Daoy (cell line): ENCODE measurements around the gene MCTP1. TPM values are rescaled to one million over a fixed set of nuclear protein-coding genes. Genes with fewer than 3 reads are reported as not detected.

ENCODE experiments used
- DNase-seq: peaks from one replicate; pipeline ENCODE4 v3.0.0-alpha.2; 2015; ENCODE audit warnings: low read depth
- total RNA-seq: library from RNA; depleted of rRNA; stranded (reverse); fragments of >200 nt; shearing (Covaris generic); gene quantifications from 2 replicates; pipeline ENCODE4 v1.2.3, GENCODE V29; 2014

The MCTP1 gene
- total RNA-seq, 1 experiment from 2014 or later: 11.3 TPM

DNA sequence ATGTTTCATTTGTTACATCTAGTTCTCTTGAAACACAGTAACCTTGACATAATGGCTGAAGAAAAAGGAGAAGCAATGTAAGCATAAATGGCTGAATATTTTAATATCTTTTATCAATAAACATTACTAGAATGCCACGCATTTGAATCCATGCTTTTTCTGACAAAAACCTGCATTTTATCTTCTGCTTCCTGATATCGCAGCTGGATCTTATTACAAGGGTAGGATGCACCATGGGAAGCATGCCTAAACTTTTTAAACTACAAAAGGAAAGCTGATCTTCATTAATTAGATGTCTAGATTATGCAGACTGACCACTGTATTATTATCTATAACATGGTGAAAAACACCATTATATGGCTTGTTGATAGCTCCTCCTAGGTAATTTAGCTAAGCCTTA is 509.8 kb downstream of the MCTP1 start:
- no peak for DNase-seq

DNA sequence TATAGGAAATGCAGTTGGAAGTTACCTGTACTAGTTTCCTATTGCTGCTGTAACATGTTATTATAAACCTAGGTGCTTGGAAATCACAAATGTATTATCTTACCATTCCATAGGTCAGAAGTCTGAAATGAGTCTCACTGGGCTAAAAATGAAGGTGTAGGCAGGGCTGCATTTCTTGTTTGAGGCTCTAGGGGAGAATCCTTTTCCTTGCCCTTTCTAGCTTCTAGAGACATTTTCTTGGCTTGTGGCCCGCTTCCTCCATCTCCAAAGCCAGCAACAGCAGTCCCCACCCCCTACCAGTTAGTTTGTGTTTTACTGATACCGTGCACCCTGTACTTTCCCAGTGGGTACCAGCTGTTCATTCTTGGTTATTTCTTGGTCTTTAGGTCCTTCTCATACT is 513.2 kb downstream of the MCTP1 start:
- DNase-seq: no peak

DNA sequence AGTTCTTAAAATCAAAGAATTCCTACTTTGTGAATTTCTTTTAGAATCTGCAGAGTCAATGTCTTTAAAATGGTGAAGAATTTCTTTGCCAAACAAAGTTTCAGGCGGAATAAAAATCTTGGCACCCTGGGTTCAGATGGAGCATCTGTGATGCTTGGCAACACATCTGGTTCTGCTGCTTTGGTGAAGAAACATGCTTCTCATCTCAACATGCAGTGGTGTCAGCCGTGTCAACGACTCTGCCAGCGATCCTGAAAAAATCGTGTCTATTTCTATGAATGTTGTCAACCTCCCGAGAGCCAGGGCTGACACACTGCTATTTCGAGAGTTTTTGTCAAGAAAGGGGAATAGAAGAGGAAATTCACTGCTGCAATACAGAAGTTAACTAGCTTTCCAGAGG is 514.9 kb downstream of the MCTP1 start:
- no peak for DNase-seq

DNA sequence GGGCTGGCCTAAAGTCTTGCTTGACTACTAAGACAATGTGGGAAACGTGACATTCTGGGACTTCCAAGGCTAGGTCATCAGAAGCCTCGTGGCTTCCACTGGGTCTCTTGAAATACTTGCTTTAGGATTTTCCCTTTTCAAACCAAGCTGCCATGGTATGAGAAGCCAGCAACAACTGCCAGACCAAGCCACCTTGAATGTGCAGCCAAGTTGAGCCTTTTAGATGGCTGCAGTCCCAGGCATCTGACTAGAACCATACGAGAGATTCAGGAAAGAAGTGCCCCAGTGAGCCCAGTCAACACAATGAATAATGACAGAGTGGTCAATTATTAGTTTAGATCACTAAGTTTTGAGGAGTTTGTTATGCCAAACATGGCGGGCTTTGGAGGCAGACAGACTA is 523.1 kb downstream of the MCTP1 start:
- no peak for DNase-seq

DNA sequence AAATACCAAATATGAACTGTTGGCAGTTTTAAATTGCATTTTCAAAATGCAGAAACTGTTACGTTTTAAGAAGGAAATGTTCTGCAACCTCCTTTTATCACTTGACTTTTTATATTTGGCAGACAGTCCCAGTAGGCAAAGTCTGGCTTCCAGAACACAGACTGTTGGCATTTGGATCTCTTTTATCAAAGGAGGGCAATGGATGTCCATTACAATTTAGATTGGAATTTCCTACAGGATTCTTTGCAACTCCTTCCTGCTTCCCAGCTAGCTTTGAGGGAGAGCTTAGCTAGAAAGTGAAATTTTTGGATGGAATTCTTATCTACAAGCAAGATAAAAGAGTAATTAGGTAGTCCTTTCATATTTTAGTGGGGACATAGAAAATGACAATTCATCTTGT is 523.8 kb downstream of the MCTP1 start:
- no peak for DNase-seq

DNA sequence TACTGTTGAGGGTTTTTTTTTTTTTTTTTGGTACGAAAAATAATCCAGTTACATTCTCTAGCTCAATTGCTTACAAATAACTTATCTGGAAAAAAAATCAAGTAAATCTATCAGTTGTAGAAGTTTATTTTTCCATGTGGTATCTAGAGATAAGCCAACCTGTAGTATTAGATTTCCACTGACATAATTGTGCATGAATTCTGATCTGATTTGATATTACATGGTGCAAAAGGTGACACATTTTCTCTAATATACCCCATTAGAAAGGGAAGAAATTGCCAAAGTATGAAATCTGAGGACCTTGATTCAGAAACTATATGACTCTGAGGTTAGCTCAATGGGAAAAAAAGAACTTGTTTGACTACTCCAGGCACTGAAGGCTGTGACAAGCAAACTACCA is 524.9 kb downstream of the MCTP1 start:
- DNase-seq: no peak

DNA sequence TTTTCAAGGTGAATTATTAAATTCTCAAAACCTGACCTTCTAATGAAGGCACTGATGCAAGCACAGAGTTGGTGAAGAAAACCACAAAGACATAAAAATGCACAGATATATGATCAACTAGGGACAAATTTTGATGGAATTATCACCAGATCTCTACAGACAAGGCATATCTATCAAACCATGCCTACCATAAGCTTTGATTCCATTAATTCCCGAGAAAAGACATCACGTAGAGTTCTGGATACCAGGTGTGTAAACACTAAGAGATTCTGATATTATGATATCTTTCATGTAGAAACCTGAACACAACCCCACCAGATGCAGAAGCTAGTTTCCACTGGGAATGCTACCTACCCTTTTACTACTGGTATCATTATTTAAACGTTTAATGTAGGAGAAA is 525.9 kb downstream of the MCTP1 start:
- DNase-seq: no peak

DNA sequence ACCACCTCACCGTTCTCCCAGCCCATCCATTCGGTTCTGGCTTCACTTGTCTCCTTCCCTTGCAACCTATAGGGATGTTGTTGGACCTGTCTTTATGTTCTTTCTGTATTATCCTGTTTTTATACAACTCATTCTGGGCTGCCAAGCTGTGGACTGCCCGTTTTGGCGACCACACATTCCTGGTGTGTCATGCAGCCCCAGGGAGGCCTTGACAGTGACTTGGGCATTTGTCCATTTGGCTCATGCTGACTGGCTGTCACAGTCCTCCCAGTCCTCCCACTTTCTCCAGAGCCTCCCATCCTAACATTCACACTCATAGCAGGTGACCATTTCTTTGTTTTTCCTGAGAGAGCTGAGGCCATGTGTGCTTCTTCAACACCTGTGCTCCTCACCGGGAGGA is 530.1 kb downstream of the MCTP1 start:
- peak; percentile 18 for DNase-seq

DNA sequence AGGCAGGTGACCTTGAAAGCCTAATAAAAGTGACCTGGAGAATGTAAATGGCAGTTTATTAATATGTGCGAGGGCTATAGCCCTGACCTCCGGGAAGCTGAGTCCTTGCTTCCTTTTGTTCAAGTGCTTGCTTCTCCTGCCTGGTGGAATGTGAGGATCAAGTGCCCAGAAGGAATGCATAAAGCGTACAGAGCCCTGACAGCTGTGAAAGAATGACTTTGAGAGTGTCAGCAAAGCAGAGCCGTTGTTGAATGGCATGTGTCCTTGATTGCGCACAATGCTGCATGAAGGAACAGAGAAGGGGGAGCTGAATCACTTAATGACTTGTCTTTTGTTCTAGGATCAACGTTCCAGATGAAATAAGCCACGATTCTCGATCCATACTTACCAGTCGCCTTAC is 533.4 kb downstream of the MCTP1 start:
- DNase-seq: no peak

DNA sequence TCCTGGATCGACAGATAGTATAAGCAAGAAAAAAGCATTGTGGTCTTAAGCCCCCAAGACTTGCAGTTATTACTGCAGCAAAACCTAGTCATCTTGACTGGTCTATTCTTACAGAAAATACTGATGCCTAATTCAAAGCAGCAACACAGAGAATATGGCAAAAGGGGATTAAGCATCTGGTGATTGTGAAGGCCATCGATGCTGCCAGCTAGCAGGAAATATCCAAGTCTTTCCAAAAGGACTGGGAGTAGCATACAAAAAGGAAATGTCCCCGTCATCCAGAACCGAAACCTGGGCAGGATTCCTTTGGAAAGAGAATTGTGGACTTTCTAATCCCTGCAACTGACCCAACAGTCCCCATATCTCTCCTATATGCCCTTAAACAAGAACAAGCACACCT is 534.2 kb downstream of the MCTP1 start:
- no peak for DNase-seq

DNA sequence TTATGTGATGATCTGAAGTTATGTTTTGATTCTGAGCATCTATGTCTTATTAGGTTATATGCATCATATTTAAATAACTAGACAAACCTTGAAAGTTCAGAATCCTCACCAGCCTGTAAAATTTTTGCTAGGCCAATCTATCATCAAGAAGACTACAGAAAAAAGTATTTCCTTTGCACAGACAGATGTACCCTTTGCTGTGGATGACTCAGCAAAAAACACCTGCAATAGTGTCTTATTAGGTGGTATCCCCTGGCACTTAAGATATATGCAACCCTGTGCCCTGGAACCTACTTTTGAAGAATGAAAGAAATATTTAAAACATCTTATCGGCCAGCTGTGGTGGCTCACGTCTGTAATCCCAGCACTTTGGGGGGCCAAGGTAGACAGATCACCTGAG is 535.9 kb downstream of the MCTP1 start:
- no peak for DNase-seq

DNA sequence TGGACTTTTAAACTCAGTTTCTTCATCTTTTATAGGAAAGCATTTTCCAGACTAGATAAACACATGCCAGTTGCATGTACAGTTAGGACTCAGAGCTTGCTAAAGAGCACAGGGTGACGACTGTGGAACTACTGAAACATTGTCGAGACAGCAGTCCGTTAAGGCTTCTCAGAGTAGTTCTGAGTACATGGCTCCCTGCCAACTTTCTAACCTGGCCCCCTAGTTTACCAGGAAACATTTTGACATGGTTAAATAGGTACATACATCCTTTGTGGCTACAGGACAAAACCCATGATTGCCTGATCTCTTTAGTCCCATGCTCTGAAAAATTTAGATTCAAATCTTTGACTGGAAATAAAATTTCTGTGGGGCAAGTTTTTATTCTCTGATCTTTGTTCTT is 536.7 kb downstream of the MCTP1 start:
- DNase-seq: no peak

DNA sequence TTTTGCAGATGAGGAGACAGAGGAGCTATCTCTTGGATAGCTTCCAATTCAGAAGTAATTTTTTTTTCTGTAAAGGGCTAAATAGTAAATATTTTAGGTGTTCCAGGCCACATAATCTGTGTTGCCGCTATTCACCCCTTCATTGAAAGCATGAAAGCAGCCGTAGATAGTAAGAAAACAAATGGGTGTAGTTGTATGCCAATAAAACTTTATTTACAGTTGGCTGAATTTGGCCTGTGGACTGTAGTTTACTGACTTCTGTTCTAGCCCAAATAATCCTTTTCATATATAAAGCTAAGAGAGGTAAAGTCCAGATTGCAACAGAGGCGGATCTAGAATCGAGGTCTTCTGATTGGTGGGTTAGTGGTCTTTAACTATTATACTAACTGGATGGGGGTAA is 537.5 kb downstream of the MCTP1 start:
- DNase-seq: no peak

DNA sequence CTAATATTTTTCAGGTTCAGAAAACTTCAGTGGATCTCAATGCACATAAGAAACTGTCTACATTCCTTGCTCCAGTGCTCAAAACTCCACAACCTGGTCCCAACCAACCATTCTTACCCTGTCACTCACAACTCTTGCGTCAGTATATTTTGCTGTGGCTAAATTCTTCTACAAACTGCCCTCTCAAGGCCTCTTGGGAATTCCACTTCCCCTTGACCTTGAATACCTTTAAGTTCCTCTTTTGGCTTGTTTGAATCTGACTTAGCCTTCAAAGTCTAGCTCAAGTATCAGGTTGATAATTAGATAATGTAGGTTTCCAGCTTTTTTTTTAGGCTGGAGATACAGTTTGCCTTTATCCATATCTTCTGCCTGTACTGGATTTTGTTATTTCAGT is 538.2 kb downstream of the MCTP1 start:
- DNase-seq: peak; percentile 7

DNA sequence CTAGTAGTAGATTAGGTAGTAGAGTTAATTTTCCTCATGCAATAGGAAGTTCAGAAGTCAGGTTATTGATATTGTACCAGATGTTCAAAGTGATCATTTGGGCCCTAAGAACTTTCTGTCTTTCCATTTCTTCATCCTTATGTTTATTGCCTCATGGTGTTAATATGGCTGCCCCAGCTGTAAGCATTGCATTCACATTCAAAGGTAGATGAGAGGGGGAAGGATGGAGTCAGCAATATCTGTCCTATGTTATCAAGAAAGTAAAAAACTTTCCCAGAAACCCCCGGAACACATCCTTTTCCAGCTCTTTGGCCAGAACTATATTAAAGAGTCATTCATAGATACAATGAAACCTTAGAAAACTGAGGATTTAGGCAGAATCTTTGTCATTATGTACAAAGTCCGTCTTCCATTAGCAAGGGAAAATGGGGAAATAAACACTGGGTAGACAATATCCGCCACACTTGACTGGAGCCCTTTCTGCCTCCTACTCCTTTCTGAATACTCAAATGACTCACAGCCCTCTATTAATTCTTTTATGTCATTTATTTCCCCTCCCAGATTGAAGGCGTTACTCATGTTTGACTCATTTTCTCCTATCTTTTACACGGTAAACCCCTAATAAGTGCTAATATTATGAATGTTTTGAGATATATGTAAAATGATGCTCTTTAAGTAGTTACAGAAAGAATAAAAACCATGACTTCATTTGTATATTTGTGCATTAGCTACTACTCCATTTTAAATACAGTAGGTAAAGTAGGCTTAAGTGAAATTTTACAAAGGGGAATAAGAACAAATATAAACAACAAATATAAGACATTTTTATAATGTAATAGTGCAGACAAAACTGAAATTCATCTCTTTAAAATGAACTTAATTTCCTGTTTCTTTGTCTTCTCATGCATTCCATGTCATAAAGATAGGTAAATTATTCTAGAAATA is 538.8 kb downstream of the MCTP1 start:
- DNase-seq: peak; percentile 33

DNA sequence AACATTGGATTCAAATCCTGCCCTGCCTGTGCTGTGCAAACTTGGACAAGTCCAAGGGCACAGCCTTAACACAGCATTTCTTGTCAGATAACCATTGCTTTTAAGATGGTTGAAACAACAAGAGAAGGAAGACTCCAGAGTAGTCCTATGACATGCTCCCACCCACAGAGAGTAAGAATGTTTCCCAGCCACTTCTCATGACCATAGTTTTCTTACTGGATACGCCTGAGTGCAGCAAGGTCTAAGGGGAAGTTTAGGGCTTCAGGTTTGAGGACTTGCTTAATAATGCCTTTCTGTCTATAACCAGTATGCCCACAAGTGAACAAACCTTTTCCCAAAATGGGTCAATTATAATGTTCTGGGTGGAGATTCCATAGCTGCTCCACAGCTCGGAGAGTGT is 540.0 kb downstream of the MCTP1 start:
- no peak for DNase-seq

DNA sequence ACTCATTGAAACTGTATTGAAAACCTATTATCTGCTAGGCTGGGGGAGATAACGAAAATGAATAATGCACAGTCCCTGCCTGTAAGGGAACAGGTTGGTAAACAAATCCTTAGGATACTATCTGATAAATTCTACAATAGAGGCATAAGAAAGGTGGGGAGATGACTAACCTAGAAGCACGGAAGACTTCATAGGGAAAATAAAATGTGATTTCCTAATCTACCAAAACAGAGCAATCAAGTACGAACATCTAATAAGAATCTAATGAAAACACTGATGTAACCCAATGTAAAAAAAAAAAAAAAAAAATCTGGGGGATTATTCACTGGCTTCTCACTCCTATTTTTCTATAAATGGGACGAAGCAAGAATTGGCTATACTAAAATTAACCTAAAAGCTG is 542.0 kb downstream of the MCTP1 start:
- no peak for DNase-seq

DNA sequence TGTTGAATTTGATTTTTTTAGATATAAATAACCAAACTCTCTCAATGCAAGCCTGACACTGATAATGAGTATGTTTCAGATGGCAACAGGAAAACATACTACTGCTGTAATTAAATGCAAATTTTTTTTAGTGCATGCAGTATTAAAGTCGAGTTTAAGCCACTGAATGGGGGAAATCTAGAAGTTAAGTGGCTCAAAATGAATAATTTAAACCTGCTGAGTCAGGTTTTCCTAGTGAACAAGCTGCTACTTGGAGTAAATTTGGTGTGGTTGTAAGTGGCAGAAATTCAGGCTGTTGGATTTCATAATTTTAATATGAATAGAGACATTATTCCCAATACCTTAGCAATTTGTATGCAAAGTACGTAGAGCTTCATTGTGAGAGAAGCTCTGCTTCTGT is 544.6 kb downstream of the MCTP1 start:
- DNase-seq: no peak

DNA sequence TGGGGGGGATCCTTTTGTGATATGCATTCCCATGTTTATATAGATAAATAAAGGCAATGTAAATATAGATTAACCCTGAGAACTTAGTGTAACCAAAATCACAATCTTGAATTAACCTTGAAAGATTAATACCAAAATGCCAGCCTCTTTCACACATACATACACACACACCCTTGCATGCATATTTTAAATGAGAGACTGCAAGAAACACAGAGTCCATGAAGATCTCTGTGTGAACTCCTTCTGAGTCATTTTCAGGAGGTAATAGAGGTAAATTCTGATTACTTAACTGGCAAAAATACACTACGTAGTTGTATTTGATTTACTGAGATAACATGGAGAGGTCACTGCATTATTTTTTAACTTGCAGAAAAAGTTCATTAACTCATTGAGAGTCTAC is 548.4 kb downstream of the MCTP1 start:
- DNase-seq: no peak

DNA sequence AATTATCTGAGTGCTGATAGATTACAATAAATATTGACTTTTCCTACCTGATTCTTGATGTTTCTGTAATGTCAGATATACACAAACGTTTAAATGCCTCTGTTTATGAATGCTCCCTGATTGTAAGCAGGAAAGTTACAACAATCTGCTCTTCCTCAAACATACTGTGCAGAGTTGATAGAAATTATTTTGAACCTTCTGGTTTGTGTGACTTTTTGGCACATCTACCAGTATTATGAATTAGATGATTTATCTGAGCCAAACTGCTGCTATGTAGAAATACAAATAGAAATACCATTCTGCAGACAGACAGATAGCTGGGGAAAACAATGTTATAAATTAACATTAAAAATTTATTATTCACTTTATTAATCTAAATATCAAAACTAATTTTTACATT is 553.4 kb downstream of the MCTP1 start:
- no peak for DNase-seq

DNA sequence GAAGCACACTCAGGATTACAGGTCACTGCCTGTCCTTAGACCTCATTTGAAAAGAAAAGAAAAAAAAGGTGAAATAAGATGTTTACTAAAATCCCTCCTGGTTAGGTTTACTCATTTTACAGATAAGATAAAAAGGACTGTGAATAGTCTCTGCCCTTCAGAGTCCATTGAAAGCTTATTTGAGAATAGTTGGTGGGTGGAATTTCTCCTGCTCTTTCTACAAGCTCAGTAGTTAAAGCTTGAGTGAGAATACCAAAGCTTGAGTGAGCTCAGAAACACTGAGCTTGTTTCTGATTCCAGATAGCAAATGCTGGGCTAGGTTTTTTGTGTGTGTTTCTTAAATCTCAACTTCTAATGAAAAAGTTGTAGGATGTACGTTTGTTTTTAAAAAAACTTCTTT is 559.8 kb downstream of the MCTP1 start:
- DNase-seq: no peak

DNA sequence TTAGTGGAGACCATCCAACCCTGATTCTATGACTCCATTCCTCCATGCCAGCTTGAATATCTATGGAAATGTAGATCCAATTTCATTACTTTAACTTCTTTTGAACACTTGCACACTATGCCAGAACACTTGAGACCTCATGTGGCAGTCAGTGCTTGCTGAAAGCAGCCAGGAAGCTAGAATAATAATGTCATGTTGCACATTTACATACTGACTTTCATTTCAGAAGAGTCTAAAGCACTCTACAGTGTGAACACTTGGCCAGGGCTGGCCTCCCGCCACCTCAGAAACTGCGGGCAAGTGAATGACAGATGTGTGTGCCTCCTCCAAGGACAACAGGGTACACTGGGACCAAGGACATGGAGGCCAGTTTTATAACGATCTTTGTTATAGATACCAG is 569.1 kb downstream of the MCTP1 start:
- no peak for DNase-seq

DNA sequence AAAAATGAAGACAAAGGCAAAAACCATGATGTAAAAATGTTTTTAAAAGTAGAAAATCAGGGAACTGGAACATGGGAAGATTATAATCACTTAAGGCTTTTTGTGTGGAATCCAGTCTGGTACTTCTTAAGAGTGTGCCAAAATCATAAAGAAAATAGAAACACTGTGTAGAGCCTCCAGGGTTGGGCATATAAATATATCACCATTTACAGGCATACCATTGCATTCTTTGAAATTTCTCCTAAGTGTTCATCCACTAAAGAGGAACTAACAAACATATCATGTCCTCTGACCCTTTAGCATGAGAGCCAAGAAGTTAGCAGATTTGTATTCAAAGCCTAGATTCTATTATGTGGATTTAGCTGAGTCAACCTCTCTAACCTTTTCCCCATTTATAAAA is 573.1 kb downstream of the MCTP1 start:
- no peak for DNase-seq

DNA sequence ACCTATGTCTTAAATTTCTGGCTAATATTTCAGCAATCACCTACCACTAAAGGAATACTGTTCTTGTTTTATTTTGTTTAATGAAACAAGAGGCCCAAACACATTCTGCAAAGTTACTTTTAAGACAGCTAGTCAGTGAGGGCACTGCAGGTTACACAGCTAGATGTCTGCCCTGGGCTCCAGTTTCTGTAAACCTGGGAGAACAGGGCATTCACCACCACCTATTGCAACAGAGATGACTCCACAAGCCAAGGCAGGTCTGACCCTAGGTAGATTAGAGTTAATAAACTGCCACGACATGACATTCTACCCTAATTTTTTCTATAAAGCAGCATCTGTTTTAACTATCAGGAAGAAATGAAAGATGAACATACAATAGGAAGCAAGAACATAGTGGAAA is 575.6 kb downstream of the MCTP1 start:
- DNase-seq: no peak
